Prostate gland (tissue), 2 donors: ENCODE results near the gene PLCE1.

Experiments
- CTCF ChIP-seq, 4 experiments: fragments of 200-600 bp in 2 of 4; fragments of 450-650 bp in 2 of 4; sonication (generic) in 2 of 4; IDR thresholded peaks; 1 replicate in 3 of 4; 2 replicates in 1 of 4; pipeline ENCODE4 v1.5.1; 2016 to 2019; ENCODE audit warnings: antibody characterized with exemption in 4 of 4, mild to moderate bottlenecking in 2 of 4, moderate library complexity in 2 of 4
- POLR2A ChIP-seq: fragments of 450-650 bp; IDR thresholded peaks from one replicate; pipeline ENCODE4 v1.6.1; 2016; ENCODE audit warnings: antibody characterized with exemption, mild to moderate bottlenecking
- POLR2AphosphoS5 ChIP-seq: sonication (generic); formaldehyde crosslinking; IDR thresholded peaks from one replicate; pipeline ENCODE4 v1.6.1; 2017; ENCODE audit warnings: antibody characterized with exemption

GRCh38 chr10:93993414-93993781 is 333 bp upstream of the PLCE1 start:
- TF ChIP-seq CTCF (IDR thresholded peaks at IDR 0.05) = no peak
- no peak for TF ChIP-seq POLR2A
- no peak for TF ChIP-seq POLR2AphosphoS5
